Measurements from ENCODE around the gene NOX1.
"Not testable (repeated sequence)": the region's sequence is repeated elsewhere in the genome, so short reads cannot be mapped to it uniquely, and the experiment has no call there.

The NOX1 gene

GRCh38 chrX:100819534-100819836 is 54.7 kb downstream of the NOX1 start:
- no peak for DNase-seq

- DNase-seq, result no peak
Observed at GRCh38 chrX:100817340-100817739, 56.8 kb downstream of the NOX1 start.

GRCh38 chrX:100812216-100813158 is 61.7 kb downstream of the NOX1 start:
- no peak for DNase-seq

GRCh38 chrX:100808265-100808664 is 65.9 kb downstream of the NOX1 start:
- not testable (repeated sequence) for DNase-seq

- no peak for DNase-seq
Observed at GRCh38 chrX:100804780-100805179, 69.4 kb downstream of the NOX1 start.

GRCh38 chrX:100802843-100803242 is 71.3 kb downstream of the NOX1 start:
- no peak for DNase-seq

- no peak for DNase-seq
Observed at GRCh38 chrX:100798484-100799214, 75.5 kb downstream of the NOX1 start.

- no peak for DNase-seq
Observed at GRCh38 chrX:100797359-100797758, 76.8 kb downstream of the NOX1 start.

GRCh38 chrX:100796371-100796770 is 77.8 kb downstream of the NOX1 start:
- DNase-seq, result not testable (repeated sequence)
